Astrocyte (in vitro differentiated cells and primary cell): ENCODE results near the gene ACP4. TPM values are rescaled to one million over a fixed set of nuclear protein-coding genes. Genes with fewer than 3 reads are reported as not detected.
"Not testable (repeated sequence)": the region's sequence is repeated elsewhere in the genome, so short reads cannot be mapped to it uniquely, and the experiment has no call there.

Source experiments
- DNase-seq: peaks from one replicate; pipeline ENCODE4 v3.0.0-alpha.2; 2010; ENCODE audit warnings: low read depth
- FAIRE-seq: peaks from 2 replicates; lab custom pipeline; 2011; peaks lifted over from hg19 to GRCh38; lab: Jason Lieb, UNC
- H2AFZ ChIP-seq: 2 replicates; pipeline ENCODE4 v1.6.0; 2012; ENCODE audit warnings: low read depth, low read length, inconsistent platforms
- H3K27ac ChIP-seq: 2 replicates; pipeline ENCODE4 v1.5.1; 2011; ENCODE audit warnings: low read depth, low read length, inconsistent platforms
- H3K27me3 ChIP-seq: 2 replicates; pipeline ENCODE4 v1.6.0; 2011; ENCODE audit warnings: low read length, inconsistent platforms; ENCODE audit not compliant: insufficient read depth
- H3K36me3 ChIP-seq: 2 replicates; pipeline ENCODE4 v1.5.1; 2011; ENCODE audit warnings: low read length, inconsistent platforms; ENCODE audit not compliant: insufficient read depth
- H3K4me1 ChIP-seq: 2 replicates; pipeline ENCODE4 v1.5.1; 2011; ENCODE audit warnings: low read length, inconsistent platforms; ENCODE audit not compliant: insufficient read depth
- H3K4me2 ChIP-seq: 2 replicates; pipeline ENCODE4 v1.6.0; 2012; ENCODE audit warnings: low read length, inconsistent platforms
- H3K4me3 ChIP-seq: 2 replicates; pipeline ENCODE4 v1.5.1; 2011; ENCODE audit warnings: low read depth, mild to moderate bottlenecking, low read length, inconsistent platforms; ENCODE audit not compliant: insufficient read depth
- H3K79me2 ChIP-seq: 2 replicates; pipeline ENCODE4 v1.6.0; 2012; ENCODE audit warnings: mild to moderate bottlenecking, low read length, inconsistent platforms; ENCODE audit not compliant: insufficient read depth
- H3K9ac ChIP-seq: 2 replicates; pipeline ENCODE4 v1.6.0; 2012; ENCODE audit warnings: mild to moderate bottlenecking, low read length, inconsistent platforms
- H3K9me3 ChIP-seq: 2 replicates; pipeline ENCODE4 v1.5.1; 2012; ENCODE audit warnings: low read depth, mild to moderate bottlenecking, low read length, inconsistent platforms; ENCODE audit not compliant: insufficient read depth
- H4K20me1 ChIP-seq: 2 replicates; pipeline ENCODE4 v1.6.0; 2012; ENCODE audit warnings: low read length, inconsistent platforms; ENCODE audit not compliant: insufficient read depth
- H3K27ac Mint-ChIP-seq: one replicate; pipeline ENCODE4 v1.8.0; 2021; ENCODE audit warnings: mild to moderate bottlenecking, mixed read lengths; ENCODE audit not compliant: unreplicated experiment
- H3K27me3 Mint-ChIP-seq: one replicate; pipeline ENCODE4 v1.8.0; 2021; ENCODE audit warnings: low read depth, mixed read lengths; ENCODE audit not compliant: unreplicated experiment
- H3K36me3 Mint-ChIP-seq: one replicate; pipeline ENCODE4 v1.8.0; 2021; ENCODE audit warnings: low read depth, mixed read lengths; ENCODE audit not compliant: unreplicated experiment
- H3K4me1 Mint-ChIP-seq: one replicate; pipeline ENCODE4 v1.8.0; 2021; ENCODE audit warnings: low read depth, mixed read lengths; ENCODE audit not compliant: unreplicated experiment
- H3K4me3 Mint-ChIP-seq: one replicate; pipeline ENCODE4 v1.8.0; 2021; ENCODE audit warnings: mild to moderate bottlenecking, moderate library complexity, mixed read lengths; ENCODE audit not compliant: unreplicated experiment
- H3K9me3 Mint-ChIP-seq: one replicate; pipeline ENCODE4 v1.8.0; 2021; ENCODE audit warnings: mild to moderate bottlenecking, mixed read lengths; ENCODE audit not compliant: unreplicated experiment
- EZH2 ChIP-seq: IDR thresholded peaks from 2 replicates; pipeline ENCODE4 v1.6.1; 2012; ENCODE audit warnings: mild to moderate bottlenecking, low read length, inconsistent platforms; ENCODE audit not compliant: insufficient read depth
- total RNA-seq: library from RNA; stranded (reverse); gene quantifications from 2 replicates; pipeline ENCODE4 v1.2.1, GENCODE V29; 2021
- TF ChIP-seq, protein P1 (sequence below): IDR thresholded peaks from 2 replicates; pipeline ENCODE4 v1.5.1; 2011; ENCODE audit warnings: low read depth, mild to moderate bottlenecking, inconsistent platforms, low read length, moderate library complexity; ENCODE audit not compliant: insufficient read depth

ACP4 gene
- total RNA-seq, 1 donor from 2014 or later: not detected

DNA sequence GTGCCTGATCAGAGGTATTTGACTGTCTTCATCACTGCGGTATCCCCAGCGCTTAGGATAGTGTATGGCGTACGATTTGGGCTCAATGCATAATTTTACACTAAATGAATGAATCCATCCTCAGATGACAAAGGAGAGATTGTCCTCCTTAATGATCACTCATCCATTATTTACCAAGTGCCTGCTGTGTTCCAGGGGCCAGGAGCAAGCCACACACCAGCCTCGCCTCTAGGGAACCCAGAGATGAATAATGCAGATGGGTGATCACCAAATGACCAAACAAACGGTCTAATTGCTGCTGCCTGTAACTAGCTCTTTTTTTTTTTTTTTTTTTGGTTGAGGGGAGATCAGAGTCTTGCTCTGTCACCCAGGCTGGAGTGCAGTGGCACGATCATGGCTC is 25.8 kb upstream of the ACP4 start:
- Histone ChIP-seq H3K9me3 (peaks cover 3% of the 10 kb centered on the region), H3K27me3 (no peaks in the 10 kb centered on the region), H3K36me3 (no peaks in the 10 kb centered on the region), H3K4me3 (no peak overlapping the region), H3K27ac (no peak overlapping the region), H3K9ac (no peak overlapping the region), H3K4me1 (no peaks in the 10 kb centered on the region), H2AFZ (no peak overlapping the region), H4K20me1 (no peaks in the 10 kb centered on the region), H3K4me2 (no peak overlapping the region), H3K79me2 (no peaks in the 10 kb centered on the region)
- Mint-ChIP-seq H3K4me1 (no peaks in the 10 kb centered on the region), H3K27me3 (no peaks in the 10 kb centered on the region), H3K4me3 (no peak overlapping the region), H3K9me3 (peaks cover 20% of the 10 kb centered on the region), H3K27ac (no peak overlapping the region), H3K36me3 (no peaks in the 10 kb centered on the region)
- FAIRE-seq (no peak), DNase-seq (no peak)
- no peak for TF ChIP-seq EZH2
- TF ChIP-seq, protein P1, sequence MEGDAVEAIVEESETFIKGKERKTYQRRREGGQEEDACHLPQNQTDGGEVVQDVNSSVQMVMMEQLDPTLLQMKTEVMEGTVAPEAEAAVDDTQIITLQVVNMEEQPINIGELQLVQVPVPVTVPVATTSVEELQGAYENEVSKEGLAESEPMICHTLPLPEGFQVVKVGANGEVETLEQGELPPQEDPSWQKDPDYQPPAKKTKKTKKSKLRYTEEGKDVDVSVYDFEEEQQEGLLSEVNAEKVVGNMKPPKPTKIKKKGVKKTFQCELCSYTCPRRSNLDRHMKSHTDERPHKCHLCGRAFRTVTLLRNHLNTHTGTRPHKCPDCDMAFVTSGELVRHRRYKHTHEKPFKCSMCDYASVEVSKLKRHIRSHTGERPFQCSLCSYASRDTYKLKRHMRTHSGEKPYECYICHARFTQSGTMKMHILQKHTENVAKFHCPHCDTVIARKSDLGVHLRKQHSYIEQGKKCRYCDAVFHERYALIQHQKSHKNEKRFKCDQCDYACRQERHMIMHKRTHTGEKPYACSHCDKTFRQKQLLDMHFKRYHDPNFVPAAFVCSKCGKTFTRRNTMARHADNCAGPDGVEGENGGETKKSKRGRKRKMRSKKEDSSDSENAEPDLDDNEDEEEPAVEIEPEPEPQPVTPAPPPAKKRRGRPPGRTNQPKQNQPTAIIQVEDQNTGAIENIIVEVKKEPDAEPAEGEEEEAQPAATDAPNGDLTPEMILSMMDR: no peak

DNA sequence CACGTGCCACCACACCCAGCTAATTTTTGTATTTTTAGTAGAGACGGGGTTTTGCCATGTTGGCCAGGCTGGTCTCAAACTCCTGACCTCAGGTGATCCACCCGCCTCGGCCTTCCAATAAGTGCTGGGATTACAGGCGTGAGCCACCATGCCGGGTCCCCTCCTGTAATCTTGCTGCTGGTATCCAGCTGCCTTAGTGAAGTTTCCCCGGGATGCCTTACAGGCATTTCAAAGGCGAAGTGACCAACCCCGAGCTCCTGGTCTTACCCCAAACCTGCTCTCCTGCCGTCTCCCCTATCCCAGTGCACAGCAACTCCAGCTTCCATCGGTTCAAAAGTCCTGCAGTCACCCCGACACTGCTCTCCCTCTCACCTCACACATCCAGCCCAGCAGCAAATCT is 23.5 kb upstream of the ACP4 start:
- DNase-seq, H3K4me3 ChIP-seq, H3K4me1 Mint-ChIP-seq, H3K27ac ChIP-seq, FAIRE-seq, H3K79me2 ChIP-seq, H3K36me3 ChIP-seq, H3K27ac Mint-ChIP-seq, H3K27me3 Mint-ChIP-seq, H3K4me2 ChIP-seq, H3K36me3 Mint-ChIP-seq, H3K4me3 Mint-ChIP-seq, H3K9me3 ChIP-seq, H3K27me3 ChIP-seq, H3K9ac ChIP-seq, H3K4me1 ChIP-seq, H2AFZ ChIP-seq, H4K20me1 ChIP-seq: not testable (repeated sequence)
- H3K9me3 Mint-ChIP-seq: peaks cover 13% of the 10 kb centered on the region

DNA sequence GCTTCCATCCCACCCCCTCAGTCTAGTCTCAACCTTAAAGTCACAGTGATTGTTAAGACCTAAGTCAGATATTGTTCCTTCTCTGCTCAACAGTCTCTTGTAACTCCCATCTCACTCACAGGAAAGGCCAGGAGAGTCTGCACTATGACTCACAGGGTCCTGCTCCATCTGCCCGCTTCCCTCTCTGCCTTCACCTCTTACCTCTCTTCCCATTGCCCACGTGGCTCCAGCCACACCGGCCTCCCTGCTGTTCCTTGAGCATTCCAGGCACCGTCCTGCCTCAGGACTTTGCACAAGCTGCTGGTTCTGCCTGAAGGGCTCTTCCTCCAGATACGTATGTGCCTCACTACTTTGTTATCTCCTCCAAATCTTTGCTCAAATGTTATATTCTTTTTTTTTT is 23.0 kb upstream of the ACP4 start:
- not testable (repeated sequence) for DNase-seq, FAIRE-seq, H3K4me2 ChIP-seq, H3K4me3 Mint-ChIP-seq, H3K27me3 ChIP-seq, H3K4me1 Mint-ChIP-seq, H3K79me2 ChIP-seq, H3K9ac ChIP-seq, H3K4me3 ChIP-seq, H3K27ac ChIP-seq, H3K9me3 ChIP-seq, H3K36me3 ChIP-seq, H3K36me3 Mint-ChIP-seq, H2AFZ ChIP-seq, H3K4me1 ChIP-seq, H3K27me3 Mint-ChIP-seq, H4K20me1 ChIP-seq
- peaks cover 13% of the 10 kb centered on the region for H3K9me3 Mint-ChIP-seq
- peak overlapping the region; percentile 8 for H3K27ac Mint-ChIP-seq

- Mint-ChIP-seq H3K4me3 (no peak overlapping the region), H3K4me1 (no peaks in the 10 kb centered on the region), H3K9me3 (peaks cover 9% of the 10 kb centered on the region), H3K27me3 (no peaks in the 10 kb centered on the region), H3K27ac (no peak overlapping the region), H3K36me3 (no peaks in the 10 kb centered on the region)
- H3K36me3 ChIP-seq: no peaks in the 10 kb centered on the region
- no peaks in the 10 kb centered on the region for H3K4me1 ChIP-seq
- H3K9me3 ChIP-seq: no peaks in the 10 kb centered on the region
- no peak overlapping the region for H3K4me2 ChIP-seq
- H4K20me1 ChIP-seq: no peaks in the 10 kb centered on the region
- no peaks in the 10 kb centered on the region for H3K27me3 ChIP-seq
- no peaks in the 10 kb centered on the region for H3K79me2 ChIP-seq
- H3K4me3 ChIP-seq: no peak overlapping the region
- FAIRE-seq (no peak), DNase-seq (no peak)
- no peak overlapping the region for H2AFZ ChIP-seq
- H3K27ac ChIP-seq: no peak overlapping the region
- TF ChIP-seq, protein P1: no peak
- TF ChIP-seq EZH2: no peak
- H3K9ac ChIP-seq: no peak overlapping the region
Observed at GRCh38 chr19:50768277-50768676, 21.9 kb upstream of the ACP4 start.

- not testable (repeated sequence) for H3K36me3 ChIP-seq, H3K4me1 Mint-ChIP-seq, FAIRE-seq, H3K4me1 ChIP-seq, DNase-seq, H3K9me3 ChIP-seq, H3K9me3 Mint-ChIP-seq, H3K4me3 ChIP-seq, H3K27me3 ChIP-seq, H3K9ac ChIP-seq, H3K4me3 Mint-ChIP-seq, H2AFZ ChIP-seq, H3K4me2 ChIP-seq, H4K20me1 ChIP-seq, H3K27me3 Mint-ChIP-seq, H3K27ac Mint-ChIP-seq, H3K27ac ChIP-seq, H3K79me2 ChIP-seq, H3K36me3 Mint-ChIP-seq
Observed at GRCh38 chr19:50770164-50770563, 20.1 kb upstream of the ACP4 start, which contains the start of gene GPR32. Gene GPR32, plus strand, starts transcription at chr19:50770464. Its CDS starts 137 bp downstream, at chr19:50770601.
